Esophagus squamous epithelium (tissue), 5 donors: ENCODE results near the gene OR1N2. TPM values are rescaled to one million over a fixed set of nuclear protein-coding genes. Genes with fewer than 3 reads are reported as not detected.
"Not testable (repeated sequence)": the region's sequence is repeated elsewhere in the genome, so short reads cannot be mapped to it uniquely, and the experiment has no call there.

Experiments used
- DNase-seq: peaks from one replicate; lab custom pipeline; 2025; lab: John Stamatoyannopoulos, UW
- H3K27ac ChIP-seq, 4 donors: fragments of 200-600 bp; sonication (generic); one replicate each; pipeline ENCODE4 v1.5.1; 2016 to 2019; ENCODE audit warnings: mild to moderate bottlenecking in 1 of 4
- H3K27me3 ChIP-seq, 4 donors: fragments of 200-600 bp; sonication (generic); 1 replicate in 3 of 4; 2 replicates in 1 of 4; pipeline versions ENCODE4 v1.5.1 to v1.6.0; 2017 to 2021; ENCODE audit warnings: antibody characterized with exemption in 1 of 4
- H3K36me3 ChIP-seq, 3 donors: fragments of 200-600 bp; sonication (generic); one replicate each; pipeline ENCODE4 v1.5.1; 2016 to 2019
- H3K4me1 ChIP-seq, 3 donors: fragments of 200-600 bp; sonication (generic); one replicate each; pipeline ENCODE4 v1.5.1; 2017 to 2019
- H3K4me3 ChIP-seq, 4 donors: fragments of 200-600 bp; sonication (generic); 1 replicate in 3 of 4; 2 replicates in 1 of 4; pipeline ENCODE4 v1.5.1; 2016 to 2019; ENCODE audit warnings: mild to moderate bottlenecking in 2 of 4, moderate library complexity in 1 of 4
- H3K9me3 ChIP-seq, 3 donors: fragments of 200-600 bp; sonication (generic); one replicate each; pipeline ENCODE4 v1.5.1; 2016 to 2019
- POLR2A ChIP-seq, 4 donors: fragments of 450-650 bp; IDR thresholded peaks; one replicate each; pipeline ENCODE4 v1.6.1; 2017; ENCODE audit warnings: antibody characterized with exemption in 4 of 4, mild to moderate bottlenecking in 4 of 4, moderate library complexity in 3 of 4
- WGBS, 2 donors: methylation state at CpG; one replicate each; pipeline ENCODE4 v1.1.5; 2018; 5-methylcytosine and 5-hydroxymethylcytosine counted together
- intact Hi-C: fragments of 100-400 bp; cut with DNase I; formaldehyde crosslinking; loops from one replicate; pipeline ENCODE4 v1.15.0; 2022
- total RNA-seq, 4 donors: library from RNA; depleted of rRNA; stranded (reverse); fragments of >200 nt; gene quantifications; one replicate each; pipeline ENCODE4 v1.1.0, GENCODE V29; 2016
- TF ChIP-seq, protein P1 (sequence below), 6 experiments: fragments of 450-650 bp in 4 of 6; fragments of 200-600 bp in 2 of 6; sonication (generic) in 2 of 6; IDR thresholded peaks; one replicate each; pipeline ENCODE4 v1.5.1; 2016 to 2019; ENCODE audit warnings: antibody characterized with exemption in 6 of 6, mild to moderate bottlenecking in 4 of 6, moderate library complexity in 4 of 6
- donor health status: DM: yes; HTN: yes; CAD: no.

Gene OR1N2
- total RNA-seq, 4 donors from 2014 or later, result 0.38 TPM; not detected in 3

DNA sequence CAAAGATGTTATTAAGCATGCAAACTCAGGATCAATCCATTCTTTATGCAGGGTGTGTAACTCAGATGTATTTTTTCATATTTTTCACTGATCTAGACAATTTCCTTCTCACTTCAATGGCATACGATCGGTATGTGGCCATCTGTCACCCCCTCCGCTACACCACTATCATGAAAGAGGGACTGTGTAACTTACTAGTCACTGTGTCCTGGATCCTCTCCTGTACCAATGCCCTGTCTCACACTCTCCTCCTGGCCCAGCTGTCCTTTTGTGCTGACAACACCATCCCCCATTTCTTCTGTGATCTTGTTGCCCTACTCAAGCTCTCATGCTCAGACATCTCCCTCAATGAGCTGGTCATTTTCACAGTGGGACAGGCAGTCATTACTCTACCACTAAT is 33.5 kb upstream of the OR1N2 start:
- 88 to 97% methylated on average over 3 of the region's 3 CpGs for WGBS, 2 donors
- H3K27ac ChIP-seq, result no peak overlapping the region
- no peaks in the 10 kb centered on the region for H3K27me3 ChIP-seq
- intact Hi-C loops, result no loop called here
- no peaks in the 10 kb centered on the region for H3K9me3 ChIP-seq
- no peaks in the 10 kb centered on the region for H3K36me3 ChIP-seq
- TF ChIP-seq POLR2A (IDR thresholded peaks at IDR 0.05), result no peak
- TF ChIP-seq, protein P1, sequence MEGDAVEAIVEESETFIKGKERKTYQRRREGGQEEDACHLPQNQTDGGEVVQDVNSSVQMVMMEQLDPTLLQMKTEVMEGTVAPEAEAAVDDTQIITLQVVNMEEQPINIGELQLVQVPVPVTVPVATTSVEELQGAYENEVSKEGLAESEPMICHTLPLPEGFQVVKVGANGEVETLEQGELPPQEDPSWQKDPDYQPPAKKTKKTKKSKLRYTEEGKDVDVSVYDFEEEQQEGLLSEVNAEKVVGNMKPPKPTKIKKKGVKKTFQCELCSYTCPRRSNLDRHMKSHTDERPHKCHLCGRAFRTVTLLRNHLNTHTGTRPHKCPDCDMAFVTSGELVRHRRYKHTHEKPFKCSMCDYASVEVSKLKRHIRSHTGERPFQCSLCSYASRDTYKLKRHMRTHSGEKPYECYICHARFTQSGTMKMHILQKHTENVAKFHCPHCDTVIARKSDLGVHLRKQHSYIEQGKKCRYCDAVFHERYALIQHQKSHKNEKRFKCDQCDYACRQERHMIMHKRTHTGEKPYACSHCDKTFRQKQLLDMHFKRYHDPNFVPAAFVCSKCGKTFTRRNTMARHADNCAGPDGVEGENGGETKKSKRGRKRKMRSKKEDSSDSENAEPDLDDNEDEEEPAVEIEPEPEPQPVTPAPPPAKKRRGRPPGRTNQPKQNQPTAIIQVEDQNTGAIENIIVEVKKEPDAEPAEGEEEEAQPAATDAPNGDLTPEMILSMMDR (IDR thresholded peaks at IDR 0.05), result no peak
- H3K4me1 ChIP-seq, result no peaks in the 10 kb centered on the region
- no peak overlapping the region for H3K4me3 ChIP-seq
- no peak for DNase-seq

- Histone ChIP-seq H3K27me3 (no peaks in the 10 kb centered on the region), H3K27ac (no peak overlapping the region), H3K9me3 (no peaks in the 10 kb centered on the region), H3K4me3 (no peak overlapping the region), H3K36me3 (no peaks in the 10 kb centered on the region), H3K4me1 (no peaks in the 10 kb centered on the region)
- no peak for DNase-seq
- TF ChIP-seq, protein P1 (IDR thresholded peaks at IDR 0.05), result no peak
- no peak for TF ChIP-seq POLR2A (IDR thresholded peaks at IDR 0.05)
- intact Hi-C loops, result no loop called here
- WGBS, 2 donors, result 69 to 77% methylated on average over 10 of the region's 10 CpGs
These were observed 26.3 kb upstream of the OR1N2 start for GRCh38 chr9:122526602-122527001.

- Histone ChIP-seq H3K9me3 (no peaks in the 10 kb centered on the region), H3K27ac (no peak within 1 kb of the TSS), H3K4me1 (no peaks in the 10 kb centered on the region), H3K36me3 (no peaks in the 10 kb centered on the region), H3K4me3 (no peak within 1 kb of the TSS), H3K27me3 (no peaks in the 10 kb centered on the region)
- no peak for DNase-seq
- no peak for TF ChIP-seq POLR2A (IDR thresholded peaks at IDR 0.05)
- TF ChIP-seq, protein P1 (IDR thresholded peaks at IDR 0.05), result no peak
- intact Hi-C loops, result no loop called here
- WGBS, 2 donors, result 78 to 91% methylated on average over 3 of the region's 3 CpGs
These were observed 25.7 kb upstream of the OR1N2 start, which contains the start of gene OR1N1 for GRCh38 chr9:122527193-122527592. Gene OR1N1, minus strand, starts transcription at chr9:122527293. Its CDS starts 0 bp downstream, at chr9:122527293.

DNA sequence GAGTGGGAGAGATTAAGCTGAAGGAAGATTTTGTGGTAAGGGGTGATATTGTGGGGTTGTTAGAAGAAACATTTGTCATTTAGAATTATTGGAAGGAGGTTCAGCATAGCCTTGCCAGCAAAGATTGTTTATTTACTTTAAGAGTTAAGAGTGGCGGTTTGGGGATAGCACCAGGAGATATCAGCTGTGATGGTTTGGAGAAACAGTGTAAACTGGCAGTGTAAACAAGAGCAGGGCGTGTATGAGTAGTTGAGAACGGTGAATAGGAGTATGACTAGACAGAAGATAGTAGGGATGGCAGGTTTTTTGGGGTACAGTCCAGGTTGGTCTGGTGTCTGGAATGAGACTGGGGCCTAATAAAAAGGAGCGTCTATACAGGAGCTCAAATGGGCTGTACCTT is 21.8 kb upstream of the OR1N2 start:
- H3K27ac ChIP-seq, H3K4me1 ChIP-seq, H3K36me3 ChIP-seq, H3K9me3 ChIP-seq, H3K4me3 ChIP-seq, DNase-seq, intact Hi-C loops, H3K27me3 ChIP-seq: not testable (repeated sequence)
- WGBS, 2 donors, result 61 to 66% methylated on average over 4 of the region's 4 CpGs

GRCh38 chr9:122536134-122536533 is 16.8 kb upstream of the OR1N2 start:
- H3K27me3 ChIP-seq, result no peaks in the 10 kb centered on the region
- no peak overlapping the region for H3K27ac ChIP-seq
- no peak for TF ChIP-seq POLR2A (IDR thresholded peaks at IDR 0.05)
- TF ChIP-seq, protein P1 (IDR thresholded peaks at IDR 0.05), result no peak
- 93% methylated on average over 1 of the region's 1 CpG for WGBS, 2 donors
- H3K4me3 ChIP-seq, result no peak overlapping the region
- intact Hi-C loops, result no loop called here
- no peak for DNase-seq
- H3K4me1 ChIP-seq, result no peaks in the 10 kb centered on the region
- H3K36me3 ChIP-seq, result no peaks in the 10 kb centered on the region
- H3K9me3 ChIP-seq, result no peaks in the 10 kb centered on the region

DNA sequence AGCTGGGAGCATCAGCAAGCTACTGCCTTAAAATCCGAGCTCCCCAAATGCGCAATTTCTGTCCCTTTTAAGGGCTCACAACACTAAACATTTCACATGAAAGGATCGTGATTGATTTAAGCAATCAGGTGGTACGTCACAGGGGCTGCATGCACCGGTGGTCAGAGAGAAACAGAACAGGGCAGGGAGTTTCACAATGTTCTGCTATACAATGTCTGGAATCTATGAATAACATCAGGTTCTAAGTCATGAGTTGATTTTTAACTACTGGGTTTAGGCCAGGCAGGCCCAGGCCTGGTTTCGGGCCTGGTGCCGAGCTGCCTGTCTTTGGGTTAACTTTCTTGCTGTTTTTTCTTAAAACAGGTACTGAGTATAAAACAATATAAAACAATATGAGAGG is 15.8 kb upstream of the OR1N2 start:
- H3K27ac ChIP-seq, H3K36me3 ChIP-seq, intact Hi-C loops, H3K4me1 ChIP-seq, DNase-seq, H3K4me3 ChIP-seq, H3K9me3 ChIP-seq, H3K27me3 ChIP-seq: not testable (repeated sequence)
- WGBS, 2 donors, result 62 to 67% methylated on average over 7 of the region's 7 CpGs
